ENCODE results near the gene NFASC. TPM values are rescaled to one million over a fixed set of nuclear protein-coding genes. Genes with fewer than 3 reads are reported as not detected.
A peak's percentile ranks its signal among the peaks of the same experiment; 100 is the strongest.

Gene NFASC
- polyA plus RNA-seq, 4 donors: 0.22 to 5.8 (median 3.0) TPM

- DNase-seq (no peak), FAIRE-seq (no peak)
- no peak overlapping the region for H3K4me3 ChIP-seq (ENCODE audit: low read depth in 1 of 3, low read length in 3 of 3)
- 78 to 86% (median 85%) methylated on average over 5 of the region's 5 CpGs for WGBS, 3 donors
- H3K9me3 ChIP-seq (ENCODE audit: control insufficient read depth in 2 of 2, insufficient read depth in 1 of 2, low read depth in 1 of 2, low read length in 1 of 2): no peaks in the 10 kb centered on the region
- no peak overlapping the region for H3K27ac ChIP-seq (ENCODE audit: low read depth in 1 of 3, low read length in 2 of 3)
- peaks cover 0 to 15% (median 0%) of the 10 kb centered on the region in 3 donors for H3K27me3 ChIP-seq (ENCODE audit: control insufficient read depth in 3 of 3, insufficient read depth in 3 of 3, low read length in 3 of 3)
- no peaks in the 10 kb centered on the region for H3K4me1 ChIP-seq (ENCODE audit: control insufficient read depth in 3 of 3, insufficient read depth in 2 of 3, low read depth in 1 of 3, low read length in 2 of 3)
- no peaks in the 10 kb centered on the region for H3K36me3 ChIP-seq (ENCODE audit: control insufficient read depth in 3 of 3, insufficient read depth in 2 of 3, low read depth in 1 of 3, low read length in 3 of 3)
These were observed 26.3 kb downstream of the NFASC start for GRCh38 chr1:204896787-204897469.

- no peak for FAIRE-seq
- DNase-seq: no peak
- no peak overlapping the region for H3K27ac ChIP-seq (ENCODE audit: low read depth in 1 of 3, low read length in 2 of 3)
- H3K4me1 ChIP-seq (ENCODE audit: control insufficient read depth in 3 of 3, insufficient read depth in 2 of 3, low read depth in 1 of 3, low read length in 2 of 3): no peaks in the 10 kb centered on the region
- no peaks in the 10 kb centered on the region for H3K36me3 ChIP-seq (ENCODE audit: control insufficient read depth in 3 of 3, insufficient read depth in 2 of 3, low read depth in 1 of 3, low read length in 3 of 3)
- peaks cover 0 to 12% (median 0%) of the 10 kb centered on the region in 3 donors for H3K27me3 ChIP-seq (ENCODE audit: control insufficient read depth in 3 of 3, insufficient read depth in 3 of 3, low read length in 3 of 3)
- WGBS, 3 donors: 79 to 88% (median 86%) methylated on average over 2 of the region's 2 CpGs
- H3K9me3 ChIP-seq (ENCODE audit: control insufficient read depth in 2 of 2, insufficient read depth in 1 of 2, low read depth in 1 of 2, low read length in 1 of 2): no peaks in the 10 kb centered on the region
- H3K4me3 ChIP-seq (ENCODE audit: low read depth in 1 of 3, low read length in 3 of 3): no peak overlapping the region
These were observed 30.1 kb downstream of the NFASC start for GRCh38 chr1:204900721-204901120.

GRCh38 chr1:204902671-204903070 is 32.0 kb downstream of the NFASC start:
- DNase-seq (no peak), FAIRE-seq (no peak)
- Histone ChIP-seq H3K27ac (ENCODE audit: low read depth in 1 of 3, low read length in 2 of 3) (no peak overlapping the region), H3K4me3 (ENCODE audit: low read depth in 1 of 3, low read length in 3 of 3) (no peak overlapping the region), H3K9me3 (ENCODE audit: control insufficient read depth in 2 of 2, insufficient read depth in 1 of 2, low read depth in 1 of 2, low read length in 1 of 2) (no peaks in the 10 kb centered on the region), H3K4me1 (ENCODE audit: control insufficient read depth in 3 of 3, insufficient read depth in 2 of 3, low read depth in 1 of 3, low read length in 2 of 3) (no peaks in the 10 kb centered on the region), H3K27me3 (ENCODE audit: control insufficient read depth in 3 of 3, insufficient read depth in 3 of 3, low read length in 3 of 3) (peaks cover 0 to 15% (median 0%) of the 10 kb centered on the region in 3 donors), H3K36me3 (ENCODE audit: control insufficient read depth in 3 of 3, insufficient read depth in 2 of 3, low read depth in 1 of 3, low read length in 3 of 3) (no peaks in the 10 kb centered on the region)
- WGBS, 3 donors: 64 to 76% (median 67%) methylated on average over 6 of the region's 6 CpGs

GRCh38 chr1:204904228-204904810 is 33.7 kb downstream of the NFASC start:
- WGBS, 3 donors: 85 to 89% (median 86%) methylated on average over 7 of the region's 7 CpGs
- no peaks in the 10 kb centered on the region for H3K9me3 ChIP-seq (ENCODE audit: control insufficient read depth in 2 of 2, insufficient read depth in 1 of 2, low read depth in 1 of 2, low read length in 1 of 2)
- H3K4me3 ChIP-seq (ENCODE audit: low read depth in 1 of 3, low read length in 3 of 3): no peak overlapping the region
- H3K4me1 ChIP-seq (ENCODE audit: control insufficient read depth in 3 of 3, insufficient read depth in 2 of 3, low read depth in 1 of 3, low read length in 2 of 3): no peaks in the 10 kb centered on the region
- peaks cover 0 to 11% (median 0%) of the 10 kb centered on the region in 3 donors for H3K27me3 ChIP-seq (ENCODE audit: control insufficient read depth in 3 of 3, insufficient read depth in 3 of 3, low read length in 3 of 3)
- H3K27ac ChIP-seq (ENCODE audit: low read depth in 1 of 3, low read length in 2 of 3): no peak overlapping the region
- DNase-seq: no peak
- no peaks in the 10 kb centered on the region for H3K36me3 ChIP-seq (ENCODE audit: control insufficient read depth in 3 of 3, insufficient read depth in 2 of 3, low read depth in 1 of 3, low read length in 3 of 3)
- FAIRE-seq: no peak

- no peaks in the 10 kb centered on the region for H3K36me3 ChIP-seq (ENCODE audit: control insufficient read depth in 3 of 3, insufficient read depth in 2 of 3, low read depth in 1 of 3, low read length in 3 of 3)
- no peaks in the 10 kb centered on the region for H3K4me1 ChIP-seq (ENCODE audit: control insufficient read depth in 3 of 3, insufficient read depth in 2 of 3, low read depth in 1 of 3, low read length in 2 of 3)
- no peak for DNase-seq
- no peak overlapping the region for H3K27ac ChIP-seq (ENCODE audit: low read depth in 1 of 3, low read length in 2 of 3)
- WGBS, 3 donors: 80 to 88% (median 82%) methylated on average over 3 of the region's 3 CpGs
- H3K27me3 ChIP-seq (ENCODE audit: control insufficient read depth in 3 of 3, insufficient read depth in 3 of 3, low read length in 3 of 3): peaks cover 0 to 2% (median 0%) of the 10 kb centered on the region in 3 donors
- no peak for FAIRE-seq
- H3K4me3 ChIP-seq (ENCODE audit: low read depth in 1 of 3, low read length in 3 of 3): no peak overlapping the region
- peaks cover 0 to under 1% of the 10 kb centered on the region in 2 donors for H3K9me3 ChIP-seq (ENCODE audit: control insufficient read depth in 2 of 2, insufficient read depth in 1 of 2, low read depth in 1 of 2, low read length in 1 of 2)
These were observed 38.4 kb downstream of the NFASC start for GRCh38 chr1:204909109-204909508.

GRCh38 chr1:204915861-204916495 is 45.3 kb downstream of the NFASC start:
- no peak for FAIRE-seq
- DNase-seq: peak; percentile 10 to 50
- Histone ChIP-seq H3K27ac (ENCODE audit: low read depth in 1 of 3, low read length in 2 of 3) (no peak overlapping the region), H3K4me3 (ENCODE audit: low read depth in 1 of 3, low read length in 3 of 3) (no peak overlapping the region), H3K4me1 (ENCODE audit: control insufficient read depth in 3 of 3, insufficient read depth in 2 of 3, low read depth in 1 of 3, low read length in 2 of 3) (no peaks in the 10 kb centered on the region), H3K9me3 (ENCODE audit: control insufficient read depth in 2 of 2, insufficient read depth in 1 of 2, low read depth in 1 of 2, low read length in 1 of 2) (peaks cover 0 to 4% of the 10 kb centered on the region in 2 donors), H3K36me3 (ENCODE audit: control insufficient read depth in 3 of 3, insufficient read depth in 2 of 3, low read depth in 1 of 3, low read length in 3 of 3) (no peaks in the 10 kb centered on the region), H3K27me3 (ENCODE audit: control insufficient read depth in 3 of 3, insufficient read depth in 3 of 3, low read length in 3 of 3) (no peaks in the 10 kb centered on the region)
- WGBS, 3 donors: 22 to 54% (median 40%) methylated on average over 5 of the region's 5 CpGs

GRCh38 chr1:204917802-204918201 is 47.1 kb downstream of the NFASC start:
- Histone ChIP-seq H3K9me3 (ENCODE audit: control insufficient read depth in 2 of 2, insufficient read depth in 1 of 2, low read depth in 1 of 2, low read length in 1 of 2) (peaks cover 0 to 4% of the 10 kb centered on the region in 2 donors), H3K4me1 (ENCODE audit: control insufficient read depth in 3 of 3, insufficient read depth in 2 of 3, low read depth in 1 of 3, low read length in 2 of 3) (no peaks in the 10 kb centered on the region), H3K27me3 (ENCODE audit: control insufficient read depth in 3 of 3, insufficient read depth in 3 of 3, low read length in 3 of 3) (no peaks in the 10 kb centered on the region), H3K4me3 (ENCODE audit: low read depth in 1 of 3, low read length in 3 of 3) (no peak overlapping the region), H3K36me3 (ENCODE audit: control insufficient read depth in 3 of 3, insufficient read depth in 2 of 3, low read depth in 1 of 3, low read length in 3 of 3) (no peaks in the 10 kb centered on the region), H3K27ac (ENCODE audit: low read depth in 1 of 3, low read length in 2 of 3) (no peak overlapping the region)
- FAIRE-seq (no peak), DNase-seq (no peak)
- 95 to 97% (median 96%) methylated on average over 2 of the region's 2 CpGs for WGBS, 3 donors

GRCh38 chr1:204920511-204920910 is 49.8 kb downstream of the NFASC start:
- no peak for DNase-seq
- H3K27me3 ChIP-seq (ENCODE audit: control insufficient read depth in 3 of 3, insufficient read depth in 3 of 3, low read length in 3 of 3): no peaks in the 10 kb centered on the region
- 61 to 70% (median 63%) methylated on average over 3 of the region's 3 CpGs for WGBS, 3 donors
- H3K4me1 ChIP-seq (ENCODE audit: control insufficient read depth in 3 of 3, insufficient read depth in 2 of 3, low read depth in 1 of 3, low read length in 2 of 3): no peaks in the 10 kb centered on the region
- no peaks in the 10 kb centered on the region for H3K9me3 ChIP-seq (ENCODE audit: control insufficient read depth in 2 of 2, insufficient read depth in 1 of 2, low read depth in 1 of 2, low read length in 1 of 2)
- FAIRE-seq: no peak
- H3K4me3 ChIP-seq (ENCODE audit: low read depth in 1 of 3, low read length in 3 of 3): no peak overlapping the region
- no peaks in the 10 kb centered on the region for H3K36me3 ChIP-seq (ENCODE audit: control insufficient read depth in 3 of 3, insufficient read depth in 2 of 3, low read depth in 1 of 3, low read length in 3 of 3)
- H3K27ac ChIP-seq (ENCODE audit: low read depth in 1 of 3, low read length in 2 of 3): no peak overlapping the region
